ENCODE measurements around the gene RTKN2.

- TF ChIP-seq HNRNPLL (IDR thresholded peaks at IDR 0.05; ENCODE audit: low read depth, low read length, poor library complexity, severe bottlenecking) (no peak), CTCF (IDR thresholded peaks at IDR 0.05 in 2 of 3, conservative IDR thresholded peaks at IDR 0.05 in 1 of 3; ENCODE audit: insufficient read depth in 2 of 3, low read depth in 1 of 3, low read length in 3 of 3) (no peak), ZHX1 (conservative IDR thresholded peaks at IDR 0.05; ENCODE audit: low read length) (no peak), MAZ (CRISPR knock-in tag; conservative IDR thresholded peaks at IDR 0.05 in 1 of 2, IDR thresholded peaks at IDR 0.05 in 1 of 2) (no peak), MED1 (CRISPR knock-in tag; IDR thresholded peaks at IDR 0.05; ENCODE audit: borderline replicate concordance) (no peak), NRF1 (conservative IDR thresholded peaks at IDR 0.05 in 1 of 2, IDR thresholded peaks at IDR 0.05 in 1 of 2) (no peak), ZBED1 (IDR thresholded peaks at IDR 0.05) (no peak), RNF219 (CRISPR knock-in tag; IDR thresholded peaks at IDR 0.05) (no peak), ZNF253 (CRISPR knock-in tag; conservative IDR thresholded peaks at IDR 0.05) (no peak), TEAD4 (IDR thresholded peaks at IDR 0.05; ENCODE audit: low read length) (no peak), TEAD4 (CRISPR knock-in tag; IDR thresholded peaks at IDR 0.05; ENCODE audit: borderline replicate concordance) (no peak), ZBTB9 (CRISPR knock-in tag; IDR thresholded peaks at IDR 0.05) (no peak), BHLHE40 (IDR thresholded peaks at IDR 0.05; ENCODE audit: low read length) (no peak)
Observed at GRCh38 chr10:62155054-62155680, 113.5 kb downstream of the RTKN2 start.

Data from K562 (cell line).